Liver (tissue), 9 donors: ENCODE data around the gene RAP1GAP2. TPM values are rescaled to one million over a fixed set of nuclear protein-coding genes. Genes with fewer than 3 reads are reported as not detected.

Source experiments
- DNase-seq: peaks from one replicate; pipeline ENCODE4 v3.0.0-alpha.2; 2017; ENCODE audit warnings: low spot score
- H3K27ac ChIP-seq, 2 donors: one replicate each; pipeline ENCODE4 v1.7.0; 2013; ENCODE audit warnings: inconsistent platforms in 2 of 2, low read length in 2 of 2, control low read depth in 1 of 2, low read depth in 1 of 2, mild to moderate bottlenecking in 1 of 2
- H3K27me3 ChIP-seq, 4 donors: one replicate each; pipeline versions ENCODE4 v1.6.1 to v1.7.0; 2013; ENCODE audit warnings: low read length in 3 of 4, inconsistent platforms in 1 of 4, mild to moderate bottlenecking in 1 of 4, moderate library complexity in 1 of 4; ENCODE audit not compliant: control insufficient read depth in 4 of 4, insufficient read depth in 4 of 4
- H3K36me3 ChIP-seq, 4 donors: one replicate each; pipeline versions ENCODE4 v1.6.1 to v1.7.0; 2013; ENCODE audit warnings: low read length in 3 of 4, mild to moderate bottlenecking in 3 of 4, low read depth in 1 of 4, moderate library complexity in 1 of 4; ENCODE audit not compliant: control insufficient read depth in 4 of 4, insufficient read depth in 3 of 4
- H3K4me1 ChIP-seq, 4 donors: one replicate each; pipeline versions ENCODE4 v1.6.1 to v1.7.0; 2013; ENCODE audit warnings: low read length in 3 of 4, mild to moderate bottlenecking in 3 of 4, moderate library complexity in 1 of 4; ENCODE audit not compliant: control insufficient read depth in 4 of 4, insufficient read depth in 4 of 4
- H3K4me3 ChIP-seq, 3 donors: one replicate each; pipeline versions ENCODE4 v1.6.1 to v1.7.0; 2013; ENCODE audit warnings: low read length in 3 of 3, control low read depth in 1 of 3, low read depth in 1 of 3, mild to moderate bottlenecking in 1 of 3
- H3K9ac ChIP-seq, 2 donors: one replicate each; pipeline ENCODE4 v1.7.0; 2013; ENCODE audit warnings: low read length in 2 of 2, mild to moderate bottlenecking in 2 of 2, moderate library complexity in 2 of 2, control low read depth in 1 of 2, low read depth in 1 of 2
- H3K9me3 ChIP-seq, 4 donors: one replicate each; pipeline versions ENCODE4 v1.6.1 to v1.7.0; 2013; ENCODE audit warnings: low read length in 3 of 4; ENCODE audit not compliant: control insufficient read depth in 4 of 4
- FOXA1 ChIP-seq: IDR thresholded peaks from 2 replicates; pipeline ENCODE4 v1.6.1; 2016; ENCODE audit warnings: antibody characterized with exemption
- FOXA2 ChIP-seq: IDR thresholded peaks from 2 replicates; pipeline ENCODE4 v1.6.1; 2016; ENCODE audit warnings: antibody characterized with exemption
- GABPA ChIP-seq, 2 donors: IDR thresholded peaks in 1 of 2; conservative IDR thresholded peaks in 1 of 2; 2 replicates each; pipeline ENCODE4 v1.6.1; 2016; ENCODE audit warnings: antibody characterized with exemption in 2 of 2, mild to moderate bottlenecking in 1 of 2, moderate library complexity in 1 of 2
- HNF4A ChIP-seq, 2 donors: conservative IDR thresholded peaks; 2 replicates each; pipeline ENCODE4 v1.6.1; 2016; ENCODE audit warnings: antibody characterized with exemption in 2 of 2, mild to moderate bottlenecking in 2 of 2
- HNF4G ChIP-seq: IDR thresholded peaks from 2 replicates; pipeline ENCODE4 v1.6.1; 2016; ENCODE audit warnings: antibody characterized with exemption
- NR2F2 ChIP-seq: IDR thresholded peaks from 2 replicates; pipeline ENCODE4 v1.6.1; 2016; ENCODE audit warnings: antibody characterized with exemption
- RXRA ChIP-seq, 2 donors: IDR thresholded peaks; 2 replicates each; pipeline ENCODE4 v1.6.1; 2017 to 2018; ENCODE audit warnings: antibody characterized with exemption in 2 of 2, mild to moderate bottlenecking in 1 of 2
- SP1 ChIP-seq: IDR thresholded peaks from 2 replicates; pipeline ENCODE4 v1.6.1; 2018; ENCODE audit warnings: antibody characterized with exemption, mild to moderate bottlenecking
- TAF1 ChIP-seq: conservative IDR thresholded peaks from 2 replicates; pipeline ENCODE4 v1.6.1; 2016; ENCODE audit warnings: antibody characterized with exemption, mild to moderate bottlenecking
- WGBS: extraction: QIAGEN DNeasy Blood & Tissue Kit; methylation state at CpG from one replicate; pipeline ENCODE4 v1.1.7; 2013; 5-methylcytosine and 5-hydroxymethylcytosine counted together
- polyA plus RNA-seq, 2 donors: library from polyadenylated mRNA; stranded (reverse) in 1 of 2; unstranded in 1 of 2; fragments of 200-250 nt in 1 of 2; fragments of >200 nt in 1 of 2; fragmentation: Nextera tagmentation in 1 of 2; extraction: Ambion mirVana in 1 of 2; gene quantifications; one replicate each; pipeline versions ENCODE4 v1.2.1 to v1.2.3, GENCODE V29; 2013 to 2015
- total RNA-seq, 2 donors: library from RNA; depleted of rRNA; stranded (reverse); fragments of >200 nt; gene quantifications; one replicate each; pipeline ENCODE4 v1.2.3, GENCODE V29; 2014
- TF ChIP-seq, protein P1 (sequence below): IDR thresholded peaks from 2 replicates; pipeline ENCODE4 v1.6.1; 2016; ENCODE audit warnings: antibody characterized with exemption
- TF ChIP-seq, protein P2 (sequence below): IDR thresholded peaks from 2 replicates; pipeline ENCODE4 v1.6.1; 2016; ENCODE audit warnings: antibody characterized with exemption
- TF ChIP-seq, protein P3 (sequence below): IDR thresholded peaks from 2 replicates; pipeline ENCODE4 v1.6.1; 2016; ENCODE audit warnings: antibody characterized with exemption, mild to moderate bottlenecking
- TF ChIP-seq, protein P4 (sequence below): IDR thresholded peaks from 2 replicates; pipeline ENCODE4 v1.6.1; 2016; ENCODE audit warnings: antibody characterized with exemption
- donor health status: healthy.
- donor health status: healthy.
- donor health status: healthy.
- donor health status: healthy.
- donor health status: healthy.

The RAP1GAP2 gene
- total and polyA plus RNA-seq, 4 donors: 0.56 to 1.7 (median 1.1) TPM

DNA sequence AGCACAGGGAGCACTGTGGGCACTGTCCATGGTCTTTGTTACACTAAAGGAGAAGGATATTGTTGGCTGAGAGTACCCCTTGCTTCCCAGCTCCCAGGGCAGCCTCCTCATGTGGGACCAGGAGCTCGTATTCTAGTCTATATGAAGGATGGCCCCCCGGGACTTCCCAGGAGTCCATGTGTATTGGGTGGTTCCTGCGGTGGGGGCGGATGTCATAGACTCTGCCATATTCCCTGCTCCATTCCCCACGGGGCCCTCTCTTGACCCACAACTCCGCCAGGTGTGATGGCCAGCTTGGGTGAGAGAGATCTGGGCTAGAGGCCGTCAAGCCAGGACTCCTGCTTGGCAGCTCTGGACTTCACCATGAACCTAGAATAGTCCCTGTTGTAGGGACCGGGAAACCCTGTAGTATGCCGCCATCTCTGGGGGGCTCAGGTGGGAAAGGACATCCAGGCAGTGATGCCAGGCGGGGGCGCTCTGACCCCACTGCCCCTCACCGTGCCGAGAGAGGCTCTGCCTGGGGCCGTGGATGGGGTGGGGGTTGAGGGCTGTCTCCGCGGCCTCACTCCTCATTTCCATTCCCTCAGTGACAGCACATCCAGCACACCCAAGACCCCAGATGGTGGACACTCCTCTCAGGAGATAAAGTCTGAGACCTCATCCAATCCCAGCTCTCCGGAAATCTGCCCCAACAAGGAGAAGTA, 229.3 kb downstream of the RAP1GAP2 start:
- H3K27ac ChIP-seq: no peak overlapping the region
- 96% methylated on average over 17 of the region's 17 CpGs for WGBS
- TF ChIP-seq, protein P1, sequence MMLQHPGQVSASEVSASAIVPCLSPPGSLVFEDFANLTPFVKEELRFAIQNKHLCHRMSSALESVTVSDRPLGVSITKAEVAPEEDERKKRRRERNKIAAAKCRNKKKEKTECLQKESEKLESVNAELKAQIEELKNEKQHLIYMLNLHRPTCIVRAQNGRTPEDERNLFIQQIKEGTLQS: no peak
- TF ChIP-seq, protein P2, sequence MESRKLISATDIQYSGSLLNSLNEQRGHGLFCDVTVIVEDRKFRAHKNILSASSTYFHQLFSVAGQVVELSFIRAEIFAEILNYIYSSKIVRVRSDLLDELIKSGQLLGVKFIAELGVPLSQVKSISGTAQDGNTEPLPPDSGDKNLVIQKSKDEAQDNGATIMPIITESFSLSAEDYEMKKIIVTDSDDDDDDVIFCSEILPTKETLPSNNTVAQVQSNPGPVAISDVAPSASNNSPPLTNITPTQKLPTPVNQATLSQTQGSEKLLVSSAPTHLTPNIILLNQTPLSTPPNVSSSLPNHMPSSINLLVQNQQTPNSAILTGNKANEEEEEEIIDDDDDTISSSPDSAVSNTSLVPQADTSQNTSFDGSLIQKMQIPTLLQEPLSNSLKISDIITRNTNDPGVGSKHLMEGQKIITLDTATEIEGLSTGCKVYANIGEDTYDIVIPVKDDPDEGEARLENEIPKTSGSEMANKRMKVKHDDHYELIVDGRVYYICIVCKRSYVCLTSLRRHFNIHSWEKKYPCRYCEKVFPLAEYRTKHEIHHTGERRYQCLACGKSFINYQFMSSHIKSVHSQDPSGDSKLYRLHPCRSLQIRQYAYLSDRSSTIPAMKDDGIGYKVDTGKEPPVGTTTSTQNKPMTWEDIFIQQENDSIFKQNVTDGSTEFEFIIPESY: no peak
- no peak for TF ChIP-seq NR2F2
- TF ChIP-seq TAF1: no peak
- TF ChIP-seq FOXA2: no peak
- TF ChIP-seq, protein P3, sequence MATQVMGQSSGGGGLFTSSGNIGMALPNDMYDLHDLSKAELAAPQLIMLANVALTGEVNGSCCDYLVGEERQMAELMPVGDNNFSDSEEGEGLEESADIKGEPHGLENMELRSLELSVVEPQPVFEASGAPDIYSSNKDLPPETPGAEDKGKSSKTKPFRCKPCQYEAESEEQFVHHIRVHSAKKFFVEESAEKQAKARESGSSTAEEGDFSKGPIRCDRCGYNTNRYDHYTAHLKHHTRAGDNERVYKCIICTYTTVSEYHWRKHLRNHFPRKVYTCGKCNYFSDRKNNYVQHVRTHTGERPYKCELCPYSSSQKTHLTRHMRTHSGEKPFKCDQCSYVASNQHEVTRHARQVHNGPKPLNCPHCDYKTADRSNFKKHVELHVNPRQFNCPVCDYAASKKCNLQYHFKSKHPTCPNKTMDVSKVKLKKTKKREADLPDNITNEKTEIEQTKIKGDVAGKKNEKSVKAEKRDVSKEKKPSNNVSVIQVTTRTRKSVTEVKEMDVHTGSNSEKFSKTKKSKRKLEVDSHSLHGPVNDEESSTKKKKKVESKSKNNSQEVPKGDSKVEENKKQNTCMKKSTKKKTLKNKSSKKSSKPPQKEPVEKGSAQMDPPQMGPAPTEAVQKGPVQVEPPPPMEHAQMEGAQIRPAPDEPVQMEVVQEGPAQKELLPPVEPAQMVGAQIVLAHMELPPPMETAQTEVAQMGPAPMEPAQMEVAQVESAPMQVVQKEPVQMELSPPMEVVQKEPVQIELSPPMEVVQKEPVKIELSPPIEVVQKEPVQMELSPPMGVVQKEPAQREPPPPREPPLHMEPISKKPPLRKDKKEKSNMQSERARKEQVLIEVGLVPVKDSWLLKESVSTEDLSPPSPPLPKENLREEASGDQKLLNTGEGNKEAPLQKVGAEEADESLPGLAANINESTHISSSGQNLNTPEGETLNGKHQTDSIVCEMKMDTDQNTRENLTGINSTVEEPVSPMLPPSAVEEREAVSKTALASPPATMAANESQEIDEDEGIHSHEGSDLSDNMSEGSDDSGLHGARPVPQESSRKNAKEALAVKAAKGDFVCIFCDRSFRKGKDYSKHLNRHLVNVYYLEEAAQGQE: no peak
- no peak for TF ChIP-seq GABPA (IDR thresholded peaks at IDR 0.05 in 1 of 2, conservative IDR thresholded peaks at IDR 0.05 in 1 of 2)
- TF ChIP-seq FOXA1: no peak
- DNase-seq: no peak
- H3K36me3 ChIP-seq: peaks cover 0 to 7% (median 0%) of the 10 kb centered on the region in 4 donors
- no peak overlapping the region for H3K4me3 ChIP-seq
- no peaks in the 10 kb centered on the region for H3K4me1 ChIP-seq
- H3K9ac ChIP-seq: no peak overlapping the region
- H3K9me3 ChIP-seq: peaks cover 2 to 20% (median 7%) of the 10 kb centered on the region in 4 donors
- no peaks in the 10 kb centered on the region for H3K27me3 ChIP-seq

DNA sequence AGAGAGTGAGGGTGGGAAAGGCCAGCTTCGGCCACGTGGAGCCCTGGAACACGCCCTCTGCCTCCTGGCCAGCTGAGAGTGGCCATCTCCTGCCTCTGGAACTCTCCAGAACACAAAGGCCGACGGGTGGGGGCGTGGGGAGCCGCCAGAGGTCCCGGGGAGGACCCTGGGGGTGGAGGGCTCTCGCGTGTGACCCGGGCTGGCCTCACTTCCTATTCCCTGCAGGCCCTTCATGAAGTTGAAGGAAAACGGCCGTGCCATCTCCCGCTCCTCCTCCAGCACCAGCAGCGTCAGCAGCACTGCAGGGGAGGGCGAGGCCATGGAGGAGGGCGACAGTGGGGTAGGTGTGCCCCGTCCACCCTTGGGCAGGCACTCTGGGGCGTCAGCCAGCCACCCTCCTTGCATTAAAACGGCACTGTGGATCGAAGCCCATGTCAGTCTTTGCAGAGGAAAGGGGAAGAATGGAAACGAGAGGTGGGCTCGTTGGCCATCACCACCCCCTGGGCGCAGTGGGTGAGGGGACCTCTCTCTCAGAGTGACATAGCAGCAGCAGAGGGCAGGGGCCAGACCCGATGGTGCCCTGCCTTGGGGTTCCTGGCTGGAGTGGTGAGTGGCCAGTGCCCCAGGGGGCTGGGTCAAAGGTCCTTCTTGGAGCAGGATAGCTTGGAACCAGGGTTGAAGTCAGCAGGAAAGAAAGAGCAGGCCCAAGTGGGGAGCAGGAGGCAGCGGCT, 230.1 kb downstream of the RAP1GAP2 start:
- Histone ChIP-seq H3K27me3 (no peaks in the 10 kb centered on the region), H3K4me3 (no peak overlapping the region), H3K9me3 (peaks cover 2 to 20% (median 7%) of the 10 kb centered on the region in 4 donors), H3K4me1 (no peaks in the 10 kb centered on the region), H3K36me3 (peaks cover 0 to 7% (median 0%) of the 10 kb centered on the region in 4 donors), H3K27ac (no peak overlapping the region), H3K9ac (no peak overlapping the region)
- no peak for DNase-seq
- TF ChIP-seq, protein P4, sequence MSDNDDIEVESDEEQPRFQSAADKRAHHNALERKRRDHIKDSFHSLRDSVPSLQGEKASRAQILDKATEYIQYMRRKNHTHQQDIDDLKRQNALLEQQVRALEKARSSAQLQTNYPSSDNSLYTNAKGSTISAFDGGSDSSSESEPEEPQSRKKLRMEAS: no peak
- TF ChIP-seq, protein P2: no peak
- no peak for TF ChIP-seq HNF4A (conservative IDR thresholded peaks at IDR 0.05)
- TF ChIP-seq SP1: no peak
- TF ChIP-seq HNF4G: no peak
- no peak for TF ChIP-seq FOXA2
- TF ChIP-seq RXRA (IDR thresholded peaks at IDR 0.05): no peak
- no peak for TF ChIP-seq NR2F2
- WGBS: 86% methylated on average over 26 of the region's 26 CpGs
